T-helper 1 cell treated with Interleukin-12 subunit alpha and Interleukin-12 subunit beta and Interleukin-4 antibody, amounts not matched to agents 30 μg/mL and 1 μg/mL, for 36 hours (primary cell): ENCODE measurements around the gene MYORG.

ENCODE experiments used
- H3K27ac Mint-ChIP-seq: one replicate; pipeline ENCODE4 v1.8.0; 2021; ENCODE audit warnings: mild to moderate bottlenecking, mixed read lengths
- H3K27me3 Mint-ChIP-seq: one replicate; pipeline ENCODE4 v1.8.0; 2021; ENCODE audit warnings: low read depth, mixed read lengths
- H3K36me3 Mint-ChIP-seq: one replicate; pipeline ENCODE4 v1.8.0; 2021; ENCODE audit warnings: low read depth, mixed read lengths
- H3K4me1 Mint-ChIP-seq: one replicate; pipeline ENCODE4 v1.8.0; 2021; ENCODE audit warnings: low read depth, mixed read lengths
- H3K4me3 Mint-ChIP-seq: one replicate; pipeline ENCODE4 v1.8.0; 2021; ENCODE audit warnings: mild to moderate bottlenecking, moderate library complexity, mixed read lengths
- H3K9me3 Mint-ChIP-seq: one replicate; pipeline ENCODE4 v1.8.0; 2021; ENCODE audit warnings: mixed read lengths

The MYORG gene

DNA sequence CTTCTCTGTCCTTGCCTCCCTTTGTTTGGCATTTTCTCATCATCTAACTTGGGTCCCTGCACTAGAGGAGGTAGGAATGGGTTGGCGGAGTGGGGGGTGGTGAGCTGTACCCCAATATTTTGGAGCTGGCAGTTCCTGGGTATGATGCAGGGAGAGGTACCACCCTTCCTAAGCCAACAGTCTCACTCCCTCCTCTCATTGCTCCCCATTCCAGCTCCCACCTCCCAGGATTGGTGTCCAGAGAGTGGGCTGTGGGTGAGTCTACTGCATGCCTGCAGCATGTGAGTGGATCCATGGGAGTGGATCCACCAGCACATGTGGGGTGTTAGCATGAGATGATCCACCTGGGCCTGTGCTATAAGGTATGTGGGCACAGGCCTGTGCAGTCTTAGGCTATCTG, 22.2 kb upstream of the MYORG start:
- Mint-ChIP-seq H3K9me3 (no peaks in the 10 kb centered on the region), H3K4me3 (no peak overlapping the region), H3K27ac (no peak overlapping the region), H3K4me1 (no peaks in the 10 kb centered on the region), H3K36me3 (peaks cover 4% of the 10 kb centered on the region), H3K27me3 (no peaks in the 10 kb centered on the region)

DNA sequence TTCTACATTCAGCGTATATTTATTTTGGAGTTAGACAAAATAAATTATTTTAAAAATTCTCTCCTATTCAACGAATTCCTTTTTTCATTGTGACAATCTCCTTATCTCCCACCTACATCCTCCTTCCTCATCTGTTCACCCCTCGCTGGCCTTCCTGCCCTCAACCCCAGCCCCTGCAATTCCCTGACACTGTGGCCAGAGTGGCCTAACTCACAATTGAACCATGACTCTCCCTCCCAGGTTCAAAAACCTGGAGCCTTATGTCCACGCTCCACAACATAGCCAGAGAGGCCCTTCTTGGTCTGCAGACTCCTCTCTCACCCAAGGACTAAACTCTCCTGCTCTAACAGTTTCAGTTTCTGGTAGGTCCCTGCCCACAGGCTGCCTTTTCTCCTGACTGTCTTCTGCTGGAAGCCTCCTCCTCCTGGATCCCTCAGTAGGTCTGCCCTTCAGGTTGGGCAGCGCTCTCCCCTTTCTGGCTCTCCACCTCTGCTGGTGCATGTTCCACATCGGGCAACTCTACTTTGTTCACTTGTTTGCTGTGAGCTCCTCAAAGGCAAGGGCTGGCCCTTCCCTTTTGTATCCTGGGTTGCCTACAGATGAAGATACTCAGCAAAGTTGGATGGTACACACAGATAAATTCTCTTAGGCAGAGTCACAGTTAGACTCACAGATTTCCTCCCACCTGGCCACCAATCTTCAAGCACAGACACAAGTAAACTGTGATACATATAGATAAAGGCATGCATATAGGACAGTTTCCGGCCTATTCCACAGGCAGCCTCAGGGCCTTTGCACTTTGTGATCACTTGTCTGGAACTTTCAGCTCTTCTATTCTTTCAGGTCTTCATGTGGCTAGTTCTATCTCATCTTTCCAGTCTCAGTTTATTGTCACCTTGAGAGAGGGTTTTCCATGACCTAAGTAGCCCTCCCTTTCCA, 19.8 kb upstream of the MYORG start:
- peaks cover 11% of the 10 kb centered on the region for H3K27me3 Mint-ChIP-seq
- no peak overlapping the region for H3K4me3 Mint-ChIP-seq
- peaks cover 2% of the 10 kb centered on the region for H3K36me3 Mint-ChIP-seq
- no peaks in the 10 kb centered on the region for H3K9me3 Mint-ChIP-seq
- H3K4me1 Mint-ChIP-seq, result no peaks in the 10 kb centered on the region
- H3K27ac Mint-ChIP-seq, result no peak overlapping the region

DNA sequence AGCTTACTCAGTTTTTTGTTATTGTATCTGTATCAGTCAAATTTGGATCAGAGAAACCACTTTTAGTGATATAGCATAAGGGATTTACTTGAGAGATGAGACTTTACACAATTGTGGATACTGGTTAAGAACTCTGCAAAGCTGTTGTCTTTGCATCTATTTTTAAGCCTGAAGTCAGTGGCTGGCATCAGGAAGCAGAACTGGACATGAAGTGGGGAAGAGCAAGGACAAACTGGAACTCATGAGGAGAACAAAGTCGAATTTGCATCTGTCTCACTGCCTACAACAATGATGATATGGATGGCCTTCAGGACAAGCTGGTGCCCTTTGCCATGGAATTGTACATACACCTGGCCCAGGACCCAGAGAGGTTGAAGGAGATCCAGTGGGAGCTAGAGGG, 15.8 kb upstream of the MYORG start:
- Mint-ChIP-seq H3K36me3 (no peaks in the 10 kb centered on the region), H3K9me3 (no peaks in the 10 kb centered on the region), H3K4me1 (no peaks in the 10 kb centered on the region), H3K4me3 (no peak overlapping the region), H3K27me3 (peaks cover 17% of the 10 kb centered on the region), H3K27ac (no peak overlapping the region)

DNA sequence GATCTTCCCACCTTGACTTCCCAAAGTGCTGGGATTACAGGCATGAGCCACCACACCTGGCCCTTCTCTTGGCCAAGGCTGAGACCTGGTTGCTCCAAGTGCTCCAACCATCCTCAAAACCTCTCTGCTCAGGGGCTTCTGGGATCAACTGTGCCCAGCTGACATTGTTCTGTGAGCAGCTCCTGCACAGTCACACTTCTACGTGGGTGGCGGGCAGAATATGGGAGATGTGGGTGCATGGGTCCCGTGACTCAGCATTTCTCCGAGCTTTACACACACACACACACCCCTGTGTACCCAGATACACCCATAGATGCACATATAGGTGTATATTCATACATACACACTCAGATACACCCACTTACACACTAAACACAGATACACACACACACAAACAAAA, 10.5 kb upstream of the MYORG start:
- peaks cover 3% of the 10 kb centered on the region for H3K4me1 Mint-ChIP-seq
- H3K36me3 Mint-ChIP-seq, result no peaks in the 10 kb centered on the region
- H3K4me3 Mint-ChIP-seq, result no peak overlapping the region
- peaks cover 18% of the 10 kb centered on the region for H3K27me3 Mint-ChIP-seq
- no peak overlapping the region for H3K27ac Mint-ChIP-seq
- H3K9me3 Mint-ChIP-seq, result no peaks in the 10 kb centered on the region

DNA sequence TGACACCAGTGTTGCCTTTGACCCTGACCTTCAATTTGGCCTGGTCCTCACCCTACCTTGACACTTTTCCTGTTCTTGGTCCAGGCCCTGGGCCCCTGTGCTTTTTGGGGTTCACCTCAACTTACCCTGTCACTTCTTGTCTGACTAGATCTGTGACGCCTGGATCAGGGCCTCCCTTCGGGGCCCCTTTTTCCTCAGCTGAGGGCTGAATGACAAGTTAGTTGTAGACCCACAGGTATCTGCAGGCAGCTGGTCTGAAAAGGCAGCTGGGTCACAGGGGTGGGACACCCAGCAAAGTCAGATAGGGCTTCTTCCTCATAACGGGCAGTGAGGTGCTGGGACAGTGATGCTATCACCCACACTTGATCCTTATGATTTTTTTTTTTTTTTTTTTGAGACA, 10.0 kb upstream of the MYORG start:
- Mint-ChIP-seq H3K36me3 (no peaks in the 10 kb centered on the region), H3K27ac (no peak overlapping the region), H3K9me3 (no peaks in the 10 kb centered on the region)

DNA sequence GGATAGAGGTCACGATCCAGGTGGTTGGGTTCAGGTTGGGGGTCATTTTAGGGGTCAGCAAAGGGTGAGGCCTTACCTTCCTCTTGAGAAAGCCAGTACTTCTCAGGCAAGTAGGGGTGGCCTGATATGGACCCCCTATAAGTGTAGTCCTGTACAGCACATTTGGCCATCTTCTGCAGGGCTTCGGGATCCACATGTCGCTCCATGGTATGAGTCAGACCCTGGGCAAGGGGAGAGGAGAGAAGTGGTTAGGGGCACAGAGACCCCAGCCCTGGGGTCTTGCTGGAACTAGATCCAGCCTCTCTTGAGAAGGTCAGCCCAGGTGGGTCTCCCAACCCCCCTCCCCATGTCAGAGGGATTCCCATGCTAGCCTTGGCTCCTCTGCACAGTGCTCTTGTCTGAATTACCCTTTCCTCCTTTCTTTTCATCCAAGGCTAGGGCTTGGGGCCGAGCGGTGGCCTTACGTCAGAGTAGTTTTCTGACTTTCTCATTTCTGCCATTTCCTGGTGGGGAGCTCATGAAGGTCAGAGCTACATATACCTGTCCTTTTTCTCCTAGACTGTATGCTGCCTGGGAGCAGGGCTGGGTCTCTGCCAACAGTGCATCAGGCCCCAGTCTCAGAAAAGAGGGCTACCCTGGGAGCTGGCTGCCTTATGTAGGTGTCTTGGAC, 9.0 kb upstream of the MYORG start:
- H3K9me3 Mint-ChIP-seq, result no peaks in the 10 kb centered on the region
- H3K4me1 Mint-ChIP-seq, result peaks cover 10% of the 10 kb centered on the region
- no peak overlapping the region for H3K4me3 Mint-ChIP-seq
- H3K27me3 Mint-ChIP-seq, result peaks cover 20% of the 10 kb centered on the region
- no peak overlapping the region for H3K27ac Mint-ChIP-seq
- no peaks in the 10 kb centered on the region for H3K36me3 Mint-ChIP-seq

More for the DNA sequence above, 10.0 kb upstream of the MYORG start:
- H3K4me1 Mint-ChIP-seq, result peaks cover 3% of the 10 kb centered on the region
- no peak overlapping the region for H3K4me3 Mint-ChIP-seq
- H3K27me3 Mint-ChIP-seq, result peaks cover 18% of the 10 kb centered on the region

DNA sequence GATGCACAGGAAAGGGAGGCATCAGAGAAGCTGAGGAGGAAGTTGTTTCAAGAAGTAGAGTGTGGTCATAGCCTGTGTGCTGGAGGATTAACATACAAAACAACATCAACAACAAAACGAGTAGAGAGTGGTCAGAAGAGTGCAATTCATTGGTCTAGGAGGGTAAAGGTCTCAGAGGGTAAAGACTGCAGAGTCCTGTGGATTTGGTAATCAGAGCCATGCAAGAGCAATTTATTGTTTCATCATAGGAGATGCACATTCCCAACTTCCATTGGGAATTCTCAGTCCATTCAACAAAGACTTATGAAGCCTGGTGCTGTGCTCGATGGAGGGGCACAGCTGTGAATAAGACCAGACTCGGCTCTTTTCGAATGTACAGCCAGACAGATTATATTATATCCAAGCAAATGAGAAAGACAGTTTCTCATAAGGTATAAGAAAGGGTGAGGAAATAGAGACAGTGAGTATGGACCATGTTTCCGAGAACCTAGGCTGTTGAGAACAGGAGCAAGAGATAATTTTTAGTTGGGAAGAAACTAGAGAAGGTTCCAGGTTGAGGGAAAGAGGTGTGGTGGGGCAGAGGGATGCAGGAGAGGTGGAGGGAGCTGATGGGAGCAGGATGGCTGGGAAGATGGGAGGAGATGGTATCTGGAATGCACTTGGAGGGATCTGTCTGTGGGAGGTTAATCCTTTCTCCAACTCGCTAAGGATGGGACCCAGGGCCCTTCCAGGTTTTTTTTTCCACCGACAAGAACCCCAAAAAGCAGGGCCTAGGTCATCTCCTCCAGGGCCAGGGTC, 7.9 kb upstream of the MYORG start:
- Mint-ChIP-seq H3K27me3 (peaks cover 20% of the 10 kb centered on the region), H3K27ac (no peak overlapping the region), H3K4me1 (peaks cover 18% of the 10 kb centered on the region), H3K9me3 (no peaks in the 10 kb centered on the region), H3K4me3 (no peak overlapping the region), H3K36me3 (no peaks in the 10 kb centered on the region)

DNA sequence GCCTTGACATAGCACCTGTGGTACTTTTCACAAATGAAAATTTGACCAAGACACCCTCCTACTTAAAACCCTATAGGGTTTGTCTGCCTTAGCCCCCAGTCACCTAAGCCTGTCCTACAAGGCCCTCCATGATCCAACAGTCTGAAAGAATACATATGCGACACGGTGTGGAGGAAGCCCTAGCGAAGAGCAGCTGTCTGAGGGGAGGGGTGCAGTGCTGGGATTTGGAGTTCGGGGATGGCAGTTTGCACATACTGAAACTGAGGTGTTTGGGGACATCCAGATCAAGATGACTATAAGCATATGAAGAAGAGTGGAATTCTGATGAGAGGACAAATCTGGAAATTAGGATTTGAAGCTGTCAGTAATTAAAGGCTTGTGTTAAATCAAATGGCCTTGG, 7.2 kb upstream of the MYORG start:
- no peaks in the 10 kb centered on the region for H3K36me3 Mint-ChIP-seq
- H3K4me3 Mint-ChIP-seq, result no peak overlapping the region
- H3K4me1 Mint-ChIP-seq, result peaks cover 23% of the 10 kb centered on the region
- H3K27me3 Mint-ChIP-seq, result peaks cover 20% of the 10 kb centered on the region
- no peaks in the 10 kb centered on the region for H3K9me3 Mint-ChIP-seq
- no peak overlapping the region for H3K27ac Mint-ChIP-seq

DNA sequence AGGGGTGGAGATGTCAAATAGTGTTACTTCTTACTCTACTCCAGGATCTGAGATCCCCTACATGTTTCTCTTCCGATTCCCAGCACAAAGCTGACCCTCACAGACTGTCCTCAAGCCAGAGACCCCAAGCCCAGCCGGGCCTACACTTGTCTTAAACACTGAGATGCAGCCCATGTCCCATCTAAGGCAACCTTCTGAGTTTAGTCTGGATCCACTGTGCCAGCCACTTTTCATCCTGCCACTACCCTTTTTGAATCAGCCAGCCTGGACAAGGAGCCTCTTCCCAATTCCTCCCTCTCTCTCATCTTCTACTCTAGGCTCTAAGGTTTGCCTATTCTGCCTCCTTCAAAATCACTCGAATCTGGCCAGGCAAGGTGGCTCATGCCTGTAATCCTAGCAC, 6.2 kb upstream of the MYORG start:
- H3K4me1 Mint-ChIP-seq, result peaks cover 23% of the 10 kb centered on the region
- peaks cover 20% of the 10 kb centered on the region for H3K27me3 Mint-ChIP-seq
- no peak overlapping the region for H3K4me3 Mint-ChIP-seq
- H3K36me3 Mint-ChIP-seq, result no peaks in the 10 kb centered on the region
- no peaks in the 10 kb centered on the region for H3K9me3 Mint-ChIP-seq
- no peak overlapping the region for H3K27ac Mint-ChIP-seq

DNA sequence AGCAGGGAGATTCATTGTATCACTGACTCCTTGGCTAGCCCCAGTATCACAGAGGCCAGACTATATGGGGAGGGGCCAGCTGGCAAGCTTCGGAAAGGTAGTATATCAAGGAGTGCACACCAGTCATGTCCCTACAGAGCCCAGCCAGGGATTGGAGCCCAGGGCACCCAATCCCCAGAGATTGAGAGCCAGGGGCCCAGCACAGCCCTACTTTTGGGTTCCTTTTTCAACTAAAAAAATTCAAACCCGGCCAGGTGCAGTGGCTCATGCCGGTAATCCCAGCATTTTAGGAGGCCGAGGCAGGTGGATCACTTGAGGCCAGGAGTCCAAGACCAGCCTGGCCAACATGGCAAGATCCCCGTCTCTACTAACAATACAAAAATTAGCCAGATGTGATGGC, 5.4 kb upstream of the MYORG start:
- peaks cover 25% of the 10 kb centered on the region for H3K4me1 Mint-ChIP-seq
- no peaks in the 10 kb centered on the region for H3K9me3 Mint-ChIP-seq

DNA sequence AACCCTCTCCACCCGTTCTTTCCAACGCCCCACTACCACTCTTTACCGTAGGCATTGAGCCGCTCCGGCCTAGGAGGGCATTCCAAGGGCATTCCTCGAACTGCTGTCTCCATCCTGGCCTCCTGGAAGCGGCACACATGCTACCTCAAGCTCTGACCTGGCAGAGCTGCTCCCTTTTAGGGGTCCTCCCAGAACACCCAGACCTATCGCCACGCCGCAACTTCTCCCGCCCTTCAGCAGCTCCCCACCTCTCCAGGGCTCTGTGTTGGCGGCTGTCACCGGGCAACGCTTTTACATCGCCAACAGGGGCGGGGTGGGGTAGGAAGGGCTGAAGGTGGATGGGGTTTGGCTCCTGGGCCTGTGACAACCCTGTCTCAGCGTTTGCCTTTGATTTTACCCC, 4.6 kb upstream of the MYORG start:
- Mint-ChIP-seq H3K27me3 (peaks cover 20% of the 10 kb centered on the region), H3K27ac (no peak overlapping the region), H3K9me3 (no peaks in the 10 kb centered on the region), H3K4me1 (peaks cover 25% of the 10 kb centered on the region), H3K36me3 (no peaks in the 10 kb centered on the region), H3K4me3 (peak overlapping the region; percentile 68)

More for the DNA sequence above, 5.4 kb upstream of the MYORG start:
- Mint-ChIP-seq H3K27me3 (peaks cover 20% of the 10 kb centered on the region), H3K27ac (no peak overlapping the region), H3K36me3 (no peaks in the 10 kb centered on the region), H3K4me3 (no peak overlapping the region)

DNA sequence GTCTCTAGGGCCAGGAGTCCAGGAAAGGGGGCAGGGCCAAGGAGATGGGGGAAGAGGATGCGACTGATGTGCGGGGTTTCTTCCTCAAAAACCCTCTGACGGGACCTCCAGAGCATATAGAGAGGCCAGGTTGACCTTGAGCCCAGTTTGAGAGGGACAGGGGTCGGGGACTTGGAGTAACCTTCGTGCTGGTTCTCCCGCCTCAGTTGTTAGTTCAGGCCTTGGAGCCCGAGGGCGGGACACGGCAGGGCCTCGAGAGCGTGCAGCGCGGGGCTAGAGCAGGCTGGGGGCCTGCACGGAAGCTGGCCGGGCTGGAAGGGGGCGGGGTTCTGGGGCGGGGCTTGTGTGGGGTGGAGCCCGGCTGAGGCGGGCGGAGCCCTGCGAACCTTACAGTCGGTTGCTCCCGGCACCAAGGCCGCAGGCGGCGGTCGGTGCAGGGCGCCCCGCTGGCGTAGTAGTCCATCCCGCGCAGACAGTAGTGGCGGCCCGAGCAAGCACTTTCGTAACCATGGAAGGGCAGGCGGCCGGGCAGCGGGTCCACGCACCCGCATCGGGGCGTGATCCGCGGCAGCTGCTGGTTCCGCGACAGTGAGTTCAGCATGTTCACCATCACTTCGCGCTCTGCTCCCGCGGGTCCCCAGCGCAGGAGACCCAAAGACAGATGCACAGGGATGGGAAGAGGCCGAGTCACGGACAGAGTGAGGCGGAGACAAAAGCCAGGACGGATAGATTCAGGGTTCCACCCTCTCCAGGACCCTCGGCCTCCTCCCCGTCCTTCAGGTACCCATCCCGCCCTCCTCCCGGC, 4.0 kb upstream of the MYORG start:
- Mint-ChIP-seq H3K27ac (peak overlapping the region; percentile 71), H3K27me3 (peaks cover 20% of the 10 kb centered on the region), H3K9me3 (no peaks in the 10 kb centered on the region), H3K4me3 (peak overlapping the region; percentile 87), H3K4me1 (peaks cover 31% of the 10 kb centered on the region), H3K36me3 (no peaks in the 10 kb centered on the region)

DNA sequence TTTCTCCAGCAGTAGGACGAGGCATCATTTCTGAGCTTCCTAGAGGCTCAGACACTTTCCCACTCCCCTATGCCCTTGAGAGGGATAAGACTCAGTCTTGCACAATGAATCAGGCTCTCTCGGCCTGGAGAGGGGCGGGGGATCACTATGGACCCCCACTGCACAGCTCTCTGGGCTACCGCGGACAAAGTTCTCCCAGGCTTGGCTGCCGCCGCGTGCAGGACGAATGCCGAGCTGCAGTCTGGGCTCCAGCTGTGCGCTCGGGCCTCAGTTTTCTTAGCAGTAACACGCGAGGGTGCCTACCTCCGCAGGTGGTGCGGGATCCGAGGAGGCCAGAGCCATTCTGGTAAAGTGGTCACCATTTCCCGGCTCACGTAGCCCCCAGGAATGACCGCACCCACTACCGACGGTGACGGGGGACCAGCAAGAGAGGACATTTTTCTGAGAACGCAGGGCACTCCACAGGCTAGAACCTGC, 3.4 kb upstream of the MYORG start:
- Mint-ChIP-seq H3K9me3 (no peaks in the 10 kb centered on the region), H3K27ac (peak overlapping the region; percentile 71), H3K4me1 (peaks cover 35% of the 10 kb centered on the region), H3K27me3 (peaks cover 20% of the 10 kb centered on the region), H3K4me3 (peak overlapping the region; percentile 87), H3K36me3 (no peaks in the 10 kb centered on the region)
